Measurements from ENCODE around the gene PSMD8.

DNA sequence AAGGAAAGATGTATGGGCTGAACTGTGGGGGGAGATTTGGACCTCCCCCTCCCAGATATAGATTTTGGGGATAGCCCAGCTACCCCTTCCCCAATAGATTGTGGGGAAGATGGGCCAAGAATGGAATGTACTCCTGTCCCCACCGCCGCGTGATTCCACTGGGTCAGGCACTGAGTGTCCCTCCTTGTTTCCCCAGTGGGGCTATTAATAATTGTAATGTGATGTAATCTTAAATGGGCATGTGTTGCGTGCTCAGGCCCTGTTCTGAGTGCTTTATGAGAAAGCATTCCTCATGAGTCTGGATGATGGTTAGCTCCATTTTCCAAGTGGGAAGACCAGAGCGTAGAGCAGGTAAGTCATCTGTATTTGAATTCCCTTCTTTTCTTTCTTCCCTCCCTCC, 1.4 kb downstream of the PSMD8 start:
- TF ChIP-seq, protein P1, sequence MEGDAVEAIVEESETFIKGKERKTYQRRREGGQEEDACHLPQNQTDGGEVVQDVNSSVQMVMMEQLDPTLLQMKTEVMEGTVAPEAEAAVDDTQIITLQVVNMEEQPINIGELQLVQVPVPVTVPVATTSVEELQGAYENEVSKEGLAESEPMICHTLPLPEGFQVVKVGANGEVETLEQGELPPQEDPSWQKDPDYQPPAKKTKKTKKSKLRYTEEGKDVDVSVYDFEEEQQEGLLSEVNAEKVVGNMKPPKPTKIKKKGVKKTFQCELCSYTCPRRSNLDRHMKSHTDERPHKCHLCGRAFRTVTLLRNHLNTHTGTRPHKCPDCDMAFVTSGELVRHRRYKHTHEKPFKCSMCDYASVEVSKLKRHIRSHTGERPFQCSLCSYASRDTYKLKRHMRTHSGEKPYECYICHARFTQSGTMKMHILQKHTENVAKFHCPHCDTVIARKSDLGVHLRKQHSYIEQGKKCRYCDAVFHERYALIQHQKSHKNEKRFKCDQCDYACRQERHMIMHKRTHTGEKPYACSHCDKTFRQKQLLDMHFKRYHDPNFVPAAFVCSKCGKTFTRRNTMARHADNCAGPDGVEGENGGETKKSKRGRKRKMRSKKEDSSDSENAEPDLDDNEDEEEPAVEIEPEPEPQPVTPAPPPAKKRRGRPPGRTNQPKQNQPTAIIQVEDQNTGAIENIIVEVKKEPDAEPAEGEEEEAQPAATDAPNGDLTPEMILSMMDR (conservative IDR thresholded peaks at IDR 0.05; ENCODE audit: low read depth, low read length) = no peak
- TF ChIP-seq EZH2 (IDR thresholded peaks at IDR 0.05; ENCODE audit: low read length, unreplicated experiment) = no peak
- TF ChIP-seq EZH2phosphoT487 (IDR thresholded peaks at IDR 0.05; ENCODE audit: borderline replicate concordance, low read length) = no peak

Data from PC-3 (cell line).